CD8-positive, alpha-beta memory T cell (primary cell): Measurements from ENCODE around the gene STAT5B. TPM values are rescaled to one million over a fixed set of nuclear protein-coding genes. Genes with fewer than 3 reads are reported as not detected.

Source experiments
- CTCF ChIA-PET: fragments of 350-600 bp; sonication (Branson Sonifier 250); formaldehyde crosslinking; loops from one replicate; lab custom pipeline; 2021; ENCODE audit warnings: antibody characterized with exemption; lab: Charles Lee
- POLR2A ChIA-PET: fragments of 350-600 bp; sonication (Branson Sonifier 250); formaldehyde crosslinking; loops from one replicate; lab custom pipeline; 2021; ENCODE audit warnings: antibody characterized with exemption; lab: Charles Lee
- DNase-seq, 5 donors: peaks; one replicate each; pipeline versions ENCODE4 v3.0.0 to v3.0.0-alpha.2; 2020 to 2022; ENCODE audit warnings: mixed read lengths in 1 of 5
- H3K27ac ChIP-seq: one replicate; pipeline ENCODE4 v1.7.0; 2013; ENCODE audit warnings: low read depth, mild to moderate bottlenecking, low read length, moderate library complexity
- H3K27me3 ChIP-seq: 2 replicates; pipeline ENCODE4 v1.7.0; 2013; ENCODE audit warnings: low read length, mild to moderate bottlenecking; ENCODE audit not compliant: insufficient read depth, poor library complexity, severe bottlenecking
- H3K36me3 ChIP-seq: 2 replicates; pipeline ENCODE4 v1.7.0; 2013; ENCODE audit warnings: mild to moderate bottlenecking, low read length, moderate library complexity; ENCODE audit not compliant: insufficient read depth
- H3K4me1 ChIP-seq: 2 replicates; pipeline ENCODE4 v1.7.0; 2013; ENCODE audit warnings: mild to moderate bottlenecking, low read length, moderate library complexity; ENCODE audit not compliant: insufficient read depth
- H3K4me3 ChIP-seq: 2 replicates; pipeline ENCODE4 v1.7.0; 2013; ENCODE audit warnings: mild to moderate bottlenecking, low read length
- H3K9me3 ChIP-seq: 2 replicates; pipeline ENCODE4 v1.7.0; 2013; ENCODE audit warnings: mild to moderate bottlenecking, low read length
- H3K27ac Mint-ChIP-seq, 8 donors: one replicate each; pipeline ENCODE4 v1.8.0; 2020 to 2021; ENCODE audit warnings: mixed read lengths in 8 of 8, mild to moderate bottlenecking in 6 of 8, inconsistent platforms in 3 of 8, moderate library complexity in 3 of 8
- H3K27me3 Mint-ChIP-seq, 2 donors: one replicate each; pipeline ENCODE4 v1.8.0; 2020 to 2021; ENCODE audit warnings: mixed read lengths in 2 of 2, mild to moderate bottlenecking in 1 of 2, moderate library complexity in 1 of 2
- H3K36me3 Mint-ChIP-seq, 3 donors: one replicate each; pipeline ENCODE4 v1.8.0; 2020 to 2021; ENCODE audit warnings: mixed read lengths in 3 of 3, inconsistent platforms in 1 of 3, mild to moderate bottlenecking in 1 of 3
- H3K4me1 Mint-ChIP-seq, 3 donors: one replicate each; pipeline ENCODE4 v1.8.0; 2020 to 2021; ENCODE audit warnings: mixed read lengths in 3 of 3, inconsistent platforms in 1 of 3, mild to moderate bottlenecking in 1 of 3
- H3K4me3 Mint-ChIP-seq, 7 donors: one replicate each; pipeline ENCODE4 v1.8.0; 2020 to 2021; ENCODE audit warnings: mixed read lengths in 7 of 7, mild to moderate bottlenecking in 6 of 7, moderate library complexity in 4 of 7, inconsistent platforms in 2 of 7
- H3K9me3 Mint-ChIP-seq, 5 donors: one replicate each; pipeline ENCODE4 v1.8.0; 2020 to 2022; ENCODE audit warnings: mixed read lengths in 5 of 5, mild to moderate bottlenecking in 3 of 5, moderate library complexity in 2 of 5, inconsistent platforms in 1 of 5
- polyA plus RNA-seq: library from polyadenylated mRNA; unstranded; fragments of 300-500 nt; fragmentation: Illumina TruSeq; gene quantifications from one replicate; pipeline ENCODE4 v1.2.3, GENCODE V29; 2021
- total RNA-seq, 2 experiments: library from RNA; stranded (reverse); gene quantifications; one replicate each; pipeline ENCODE4 v1.2.3, GENCODE V29; 2021

Gene STAT5B
- total and polyA plus RNA-seq, 3 experiments from 2014 or later, result 108 to 132 (median 124) TPM

DNA sequence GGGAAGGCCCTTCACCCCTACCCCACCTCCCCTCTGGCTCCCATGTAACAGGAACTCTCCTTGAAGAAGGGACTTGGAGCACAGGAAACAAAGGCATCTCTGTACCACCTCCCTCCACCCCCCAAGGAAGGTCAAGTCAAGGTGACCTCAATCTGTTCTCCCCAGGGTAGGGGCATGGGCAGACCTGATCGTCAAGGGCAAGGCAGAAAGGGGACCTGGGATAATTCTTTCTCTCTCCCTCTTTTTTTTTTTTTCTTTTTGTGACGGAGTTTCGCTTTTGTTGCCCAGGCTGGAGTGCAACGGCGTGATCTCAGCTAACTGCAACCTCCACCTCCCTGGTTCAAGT lies 7.8 kb upstream of the STAT5B start:
- Histone ChIP-seq H3K27ac (no peak overlapping the region), H3K9me3 (no peaks in the 10 kb centered on the region), H3K4me1 (peaks cover 13% of the 10 kb centered on the region), H3K36me3 (no peaks in the 10 kb centered on the region), H3K4me3 (no peak overlapping the region), H3K27me3 (no peaks in the 10 kb centered on the region)
- H3K27ac Mint-ChIP-seq, result peak overlapping the region in 2 of 8 donors; percentile 17 to 58
- ChIA-PET POLR2A (interaction anchor here (0.7 kb wide), 1 partner anchor 32 kb away, joined by 3 read pairs; no protein-coding TSS in a partner anchor), CTCF (no interaction called here)
- H3K4me1 Mint-ChIP-seq, result peaks cover 22 to 47% (median 24%) of the 10 kb centered on the region in 3 donors
- H3K9me3 Mint-ChIP-seq, result no peaks in the 10 kb centered on the region
- H3K4me3 Mint-ChIP-seq, result no peak overlapping the region
- H3K27me3 Mint-ChIP-seq, result no peaks in the 10 kb centered on the region
- no peak for DNase-seq
- peaks cover 0 to 8% (median 0%) of the 10 kb centered on the region in 3 donors for H3K36me3 Mint-ChIP-seq

- no peak for DNase-seq
- CTCF ChIA-PET, result no interaction called here
- no peak overlapping the region for H3K27ac ChIP-seq
- Mint-ChIP-seq H3K36me3 (peaks cover 0 to 6% (median 0%) of the 10 kb centered on the region in 3 donors), H3K4me1 (peaks cover 21 to 46% (median 24%) of the 10 kb centered on the region in 3 donors), H3K27me3 (no peaks in the 10 kb centered on the region), H3K4me3 (no peak overlapping the region), H3K27ac (peak overlapping the region in 3 of 8 donors; percentile 17 to 68 (median 58)), H3K9me3 (no peaks in the 10 kb centered on the region)
- H3K36me3 ChIP-seq, result no peaks in the 10 kb centered on the region
- no peaks in the 10 kb centered on the region for H3K9me3 ChIP-seq
- H3K4me1 ChIP-seq, result peaks cover 13% of the 10 kb centered on the region
- no peaks in the 10 kb centered on the region for H3K27me3 ChIP-seq
- no peak overlapping the region for H3K4me3 ChIP-seq
- POLR2A ChIA-PET, result no interaction called here
These were observed 7.2 kb upstream of the STAT5B start for GRCh38 chr17:42283241-42284023.

GRCh38 chr17:42282478-42283080 lies 6.4 kb upstream of the STAT5B start:
- Histone ChIP-seq H3K27me3 (no peaks in the 10 kb centered on the region), H3K36me3 (no peaks in the 10 kb centered on the region), H3K27ac (no peak overlapping the region), H3K4me3 (no peak overlapping the region), H3K9me3 (no peaks in the 10 kb centered on the region), H3K4me1 (peaks cover 13% of the 10 kb centered on the region)
- Mint-ChIP-seq H3K4me3 (peak overlapping the region in 1 of 7 donors; percentile 51), H3K9me3 (no peaks in the 10 kb centered on the region), H3K4me1 (peaks cover 22 to 47% (median 26%) of the 10 kb centered on the region in 3 donors), H3K36me3 (peaks cover 0 to 2% (median 0%) of the 10 kb centered on the region in 3 donors), H3K27ac (peak overlapping the region; percentile 6 to 81 (median 55)), H3K27me3 (no peaks in the 10 kb centered on the region)
- POLR2A ChIA-PET, result no interaction called here
- CTCF ChIA-PET, result no interaction called here
- no peak for DNase-seq

- DNase-seq, result no peak
- Mint-ChIP-seq H3K9me3 (no peaks in the 10 kb centered on the region), H3K36me3 (peaks cover 0 to 2% (median 0%) of the 10 kb centered on the region in 3 donors), H3K27me3 (no peaks in the 10 kb centered on the region), H3K27ac (peak overlapping the region in 5 of 8 donors; percentile 19 to 73 (median 43)), H3K4me1 (peaks cover 17 to 46% (median 24%) of the 10 kb centered on the region in 3 donors), H3K4me3 (no peak overlapping the region)
- no peak overlapping the region for H3K4me3 ChIP-seq
- POLR2A ChIA-PET, result no interaction called here
- H3K36me3 ChIP-seq, result no peaks in the 10 kb centered on the region
- no peak overlapping the region for H3K27ac ChIP-seq
- peaks cover 14% of the 10 kb centered on the region for H3K4me1 ChIP-seq
- no peaks in the 10 kb centered on the region for H3K9me3 ChIP-seq
- no peaks in the 10 kb centered on the region for H3K27me3 ChIP-seq
- CTCF ChIA-PET, result no interaction called here
These were observed 5.4 kb upstream of the STAT5B start for GRCh38 chr17:42281571-42282096.

DNA sequence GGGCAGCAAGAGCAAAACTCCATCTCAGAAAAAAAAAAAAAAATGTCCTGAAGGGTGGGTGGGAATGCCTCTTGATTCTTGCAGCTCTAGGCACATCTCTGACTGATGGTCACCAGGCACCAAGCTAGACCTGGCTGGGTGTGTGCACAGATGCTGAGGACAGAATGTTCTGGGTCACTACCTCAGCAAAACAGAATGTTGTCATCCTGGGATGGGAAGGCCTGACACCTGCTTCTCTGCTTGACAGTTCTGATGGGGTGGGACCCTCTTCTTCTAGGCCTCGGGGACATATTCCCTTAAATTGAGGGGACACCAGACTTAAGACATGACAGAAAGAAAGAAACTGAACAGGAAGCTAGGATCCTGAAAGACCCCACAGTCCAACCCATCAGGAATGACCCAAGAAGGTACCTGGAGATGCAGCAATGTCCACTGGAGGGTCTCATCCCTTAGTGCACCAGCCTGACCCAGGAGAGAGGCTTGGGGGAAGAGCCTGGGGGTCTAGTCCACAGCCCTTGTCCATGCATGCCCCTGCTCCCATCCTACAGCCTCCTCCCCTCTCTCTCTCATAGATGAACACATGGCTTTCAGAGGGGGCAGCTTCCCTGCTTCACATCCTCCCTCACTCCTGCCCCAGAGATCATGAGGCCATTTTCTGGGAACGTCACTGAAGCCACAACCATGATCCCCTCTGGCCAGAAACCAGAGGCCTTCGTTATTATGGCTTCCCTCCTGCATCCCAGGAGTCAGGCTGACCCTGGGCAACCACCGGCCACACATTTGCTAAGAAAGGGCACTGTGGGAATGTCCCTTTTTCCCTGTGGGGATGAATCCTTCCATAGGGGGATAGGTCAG lies 3.8 kb upstream of the STAT5B start:
- Mint-ChIP-seq H3K27me3 (no peaks in the 10 kb centered on the region), H3K4me1 (peaks cover 14 to 31% (median 19%) of the 10 kb centered on the region in 3 donors), H3K4me3 (peak overlapping the region in 1 of 7 donors; percentile 84), H3K9me3 (no peaks in the 10 kb centered on the region), H3K27ac (peak overlapping the region in 6 of 8 donors; percentile 61 to 79 (median 66)), H3K36me3 (peaks cover 0 to 9% (median 0%) of the 10 kb centered on the region in 3 donors)
- H3K36me3 ChIP-seq, result no peaks in the 10 kb centered on the region
- no peak for DNase-seq
- no peak overlapping the region for H3K4me3 ChIP-seq
- H3K9me3 ChIP-seq, result no peaks in the 10 kb centered on the region
- CTCF ChIA-PET, result interaction anchor here (0.7 to 1.4 kb wide), 4 partner anchors 9 to 1061 kb away, joined by 3 to 4 read pairs (median 3); no protein-coding TSS in a partner anchor
- H3K4me1 ChIP-seq, result peaks cover 10% of the 10 kb centered on the region
- H3K27me3 ChIP-seq, result no peaks in the 10 kb centered on the region
- POLR2A ChIA-PET, result no interaction called here
- no peak overlapping the region for H3K27ac ChIP-seq

- Histone ChIP-seq H3K27me3 (no peaks in the 10 kb centered on the region), H3K36me3 (no peaks in the 10 kb centered on the region), H3K4me1 (peaks cover 36% of the 10 kb centered on the region), H3K9me3 (no peaks in the 10 kb centered on the region), H3K27ac (peak overlapping the region; percentile 64), H3K4me3 (peak overlapping the region; percentile 65)
- Mint-ChIP-seq H3K27me3 (no peaks in the 10 kb centered on the region), H3K4me1 (peaks cover 34 to 43% (median 42%) of the 10 kb centered on the region in 3 donors), H3K36me3 (peaks cover 0 to 16% (median 0%) of the 10 kb centered on the region in 3 donors), H3K9me3 (no peaks in the 10 kb centered on the region), H3K4me3 (peak overlapping the region; percentile 77 to 91 (median 85)), H3K27ac (peak overlapping the region in 7 of 8 donors; percentile 35 to 93 (median 77))
- ChIA-PET CTCF (interaction anchor here (1.1 to 1.2 kb wide), 3 partner anchors 8 to 55 kb away, joined by 3 to 6 read pairs (median 3); partner anchors contain the start of gene STAT5A), POLR2A (interaction anchor here (1.0 to 2.8 kb wide), 5 partner anchors 8 to 111 kb away, joined by 3 to 25 read pairs (median 6); partner anchors contain the start of genes STAT3 and STAT5A)
- DNase-seq, result no peak
These were observed 1.1 kb upstream of the STAT5B start for GRCh38 chr17:42277342-42277712.

GRCh38 chr17:42276609-42277341 lies 584 bp upstream of the STAT5B start:
- Histone ChIP-seq H3K36me3 (no peaks in the 10 kb centered on the region), H3K4me1 (peaks cover 42% of the 10 kb centered on the region), H3K9me3 (no peaks in the 10 kb centered on the region), H3K27me3 (no peaks in the 10 kb centered on the region), H3K4me3 (peak overlapping the region; percentile 65), H3K27ac (peak overlapping the region; percentile 64)
- ChIA-PET POLR2A (interaction anchor here (1.0 to 4.7 kb wide), 6 partner anchors 9 to 112 kb away, joined by 3 to 42 read pairs (median 7); partner anchors contain the start of genes STAT3 and STAT5A), CTCF (interaction anchor here (1.1 to 1.2 kb wide), 2 partner anchors 12 to 54 kb away, joined by 3 to 6 read pairs; partner anchors contain the start of gene STAT5A)
- H3K9me3 Mint-ChIP-seq, result no peaks in the 10 kb centered on the region
- DNase-seq, result peak in 3 of 5 donors; percentile 21 to 65 (median 37)
- no peaks in the 10 kb centered on the region for H3K27me3 Mint-ChIP-seq
- peaks cover 40 to 49% (median 45%) of the 10 kb centered on the region in 3 donors for H3K4me1 Mint-ChIP-seq
- H3K27ac Mint-ChIP-seq, result peak overlapping the region; percentile 35 to 93 (median 74)
- peaks cover 0 to 16% (median 0%) of the 10 kb centered on the region in 3 donors for H3K36me3 Mint-ChIP-seq
- peak overlapping the region; percentile 77 to 91 (median 85) for H3K4me3 Mint-ChIP-seq
